HUES64 (cell line): ENCODE results near the gene ARL16.

Experiments used
- H3K27ac ChIP-seq: 2 replicates; pipeline ENCODE4 v1.7.0; 2013; ENCODE audit warnings: low read depth, low read length, inconsistent platforms
- H3K27me3 ChIP-seq: 2 replicates; pipeline ENCODE4 v1.6.1; 2013; ENCODE audit warnings: mild to moderate bottlenecking, low read length; ENCODE audit not compliant: insufficient read depth
- H3K36me3 ChIP-seq: 2 replicates; pipeline ENCODE4 v1.6.1; 2013; ENCODE audit warnings: mild to moderate bottlenecking, low read length; ENCODE audit not compliant: insufficient read depth
- H3K4me1 ChIP-seq: 2 replicates; pipeline ENCODE4 v1.6.1; 2013; ENCODE audit warnings: mild to moderate bottlenecking, low read length, moderate library complexity; ENCODE audit not compliant: insufficient read depth
- H3K4me3 ChIP-seq: 2 replicates; pipeline ENCODE4 v1.5.1; 2013; ENCODE audit warnings: mild to moderate bottlenecking, low read length, moderate library complexity
- H3K9ac ChIP-seq: 2 replicates; pipeline ENCODE4 v1.6.1; 2013; ENCODE audit warnings: mild to moderate bottlenecking, low read depth, low read length
- H3K9me3 ChIP-seq: 2 replicates; pipeline ENCODE4 v1.6.1; 2013; ENCODE audit warnings: low read depth, low read length; ENCODE audit not compliant: insufficient read depth
- WGBS: fragments of 150-250, 120-280 bp; methylation state at CpG from one replicate; pipeline ENCODE4 v1.1.7; 2013; ENCODE audit warnings: missing lambda C conversion rate; 5-methylcytosine and 5-hydroxymethylcytosine counted together

The ARL16 gene

GRCh38 chr17:81635973-81636504 is 47.6 kb downstream of the ARL16 start:
- no peaks in the 10 kb centered on the region for H3K36me3 ChIP-seq
- WGBS = 34% methylated on average over 18 of the region's 18 CpGs
- H3K9ac ChIP-seq = peak overlapping the region; percentile 95

GRCh38 chr17:81635431-81635830 is 48.2 kb downstream of the ARL16 start:
- WGBS = 91% methylated on average over 5 of the region's 5 CpGs
- no peaks in the 10 kb centered on the region for H3K4me1 ChIP-seq
- no peaks in the 10 kb centered on the region for H3K27me3 ChIP-seq
- H3K9ac ChIP-seq = no peak overlapping the region
- H3K4me3 ChIP-seq = peak overlapping the region; percentile 79
- H3K9me3 ChIP-seq = no peaks in the 10 kb centered on the region
- H3K36me3 ChIP-seq = 0 out of 2 replicates have a peak, but pooled peaks cover 2% of the 10 kb centered on the region
- H3K27ac ChIP-seq = no peak overlapping the region

More at GRCh38 chr17:81635973-81636504, 47.6 kb downstream of the ARL16 start:
- no peaks in the 10 kb centered on the region for H3K4me1 ChIP-seq
- no peaks in the 10 kb centered on the region for H3K9me3 ChIP-seq
- H3K27me3 ChIP-seq = no peaks in the 10 kb centered on the region
- peak overlapping the region; percentile 79 for H3K4me3 ChIP-seq
- H3K27ac ChIP-seq = peak overlapping the region; percentile 82

GRCh38 chr17:81631482-81631881 is 52.1 kb downstream of the ARL16 start:
- Histone ChIP-seq H3K9ac (no peak overlapping the region), H3K27me3 (no peaks in the 10 kb centered on the region), H3K36me3 (peaks cover 38% of the 10 kb centered on the region), H3K27ac (no peak overlapping the region), H3K9me3 (no peaks in the 10 kb centered on the region), H3K4me3 (no peak overlapping the region), H3K4me1 (no peaks in the 10 kb centered on the region)
- WGBS = 96% methylated on average over 6 of the region's 7 CpGs
